ENCODE results near the gene TNFRSF19.

TNFRSF19 gene

GRCh38 chr13:23699271-23699670 lies 129.1 kb downstream of the TNFRSF19 start:
- TF ChIP-seq, protein P1, sequence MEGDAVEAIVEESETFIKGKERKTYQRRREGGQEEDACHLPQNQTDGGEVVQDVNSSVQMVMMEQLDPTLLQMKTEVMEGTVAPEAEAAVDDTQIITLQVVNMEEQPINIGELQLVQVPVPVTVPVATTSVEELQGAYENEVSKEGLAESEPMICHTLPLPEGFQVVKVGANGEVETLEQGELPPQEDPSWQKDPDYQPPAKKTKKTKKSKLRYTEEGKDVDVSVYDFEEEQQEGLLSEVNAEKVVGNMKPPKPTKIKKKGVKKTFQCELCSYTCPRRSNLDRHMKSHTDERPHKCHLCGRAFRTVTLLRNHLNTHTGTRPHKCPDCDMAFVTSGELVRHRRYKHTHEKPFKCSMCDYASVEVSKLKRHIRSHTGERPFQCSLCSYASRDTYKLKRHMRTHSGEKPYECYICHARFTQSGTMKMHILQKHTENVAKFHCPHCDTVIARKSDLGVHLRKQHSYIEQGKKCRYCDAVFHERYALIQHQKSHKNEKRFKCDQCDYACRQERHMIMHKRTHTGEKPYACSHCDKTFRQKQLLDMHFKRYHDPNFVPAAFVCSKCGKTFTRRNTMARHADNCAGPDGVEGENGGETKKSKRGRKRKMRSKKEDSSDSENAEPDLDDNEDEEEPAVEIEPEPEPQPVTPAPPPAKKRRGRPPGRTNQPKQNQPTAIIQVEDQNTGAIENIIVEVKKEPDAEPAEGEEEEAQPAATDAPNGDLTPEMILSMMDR (IDR thresholded peaks at IDR 0.05; ENCODE audit: insufficient read depth, low read length, poor library complexity, severe bottlenecking): no peak
- no peak for DNase-seq (ENCODE audit: extremely low read depth, insufficient read length)
- Histone ChIP-seq H3K27me3 (replicated peaks; ENCODE audit: control insufficient read depth, insufficient read depth, low read length) (no peaks in the 10 kb centered on the region), H3K36me3 (ENCODE audit: control insufficient read depth, insufficient read depth, low read length) (no peaks in the 10 kb centered on the region), H3K4me3 (replicated peaks; ENCODE audit: low read depth, low read length) (no peak overlapping the region)

DNA sequence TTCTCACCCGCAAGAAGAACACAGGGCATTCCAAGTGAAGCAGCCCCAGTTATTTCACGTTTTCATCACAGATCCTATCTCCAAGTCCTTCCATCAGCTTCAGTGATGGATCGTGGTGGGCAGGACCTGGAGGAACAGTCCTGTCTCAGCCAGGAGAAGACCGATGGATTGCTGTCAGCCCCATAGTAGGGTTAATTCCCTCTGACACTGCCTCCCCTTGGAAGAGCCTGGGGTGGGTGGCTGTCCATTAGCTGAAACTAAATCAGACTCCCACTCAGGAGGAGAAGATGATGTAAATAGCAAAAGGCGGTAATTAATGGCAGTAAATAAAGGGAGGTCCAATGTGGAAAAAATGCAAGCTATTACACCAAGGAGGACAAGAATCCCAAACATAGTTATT lies 131.0 kb downstream of the TNFRSF19 start:
- Histone ChIP-seq H3K36me3 (ENCODE audit: control insufficient read depth, insufficient read depth, low read length) (no peaks in the 10 kb centered on the region), H3K27me3 (replicated peaks; ENCODE audit: control insufficient read depth, insufficient read depth, low read length) (no peaks in the 10 kb centered on the region), H3K4me3 (replicated peaks; ENCODE audit: low read depth, low read length) (no peak overlapping the region)
- TF ChIP-seq, protein P1 (IDR thresholded peaks at IDR 0.05; ENCODE audit: insufficient read depth, low read length, poor library complexity, severe bottlenecking): no peak
- no peak for DNase-seq (ENCODE audit: extremely low read depth, insufficient read length)

DNA sequence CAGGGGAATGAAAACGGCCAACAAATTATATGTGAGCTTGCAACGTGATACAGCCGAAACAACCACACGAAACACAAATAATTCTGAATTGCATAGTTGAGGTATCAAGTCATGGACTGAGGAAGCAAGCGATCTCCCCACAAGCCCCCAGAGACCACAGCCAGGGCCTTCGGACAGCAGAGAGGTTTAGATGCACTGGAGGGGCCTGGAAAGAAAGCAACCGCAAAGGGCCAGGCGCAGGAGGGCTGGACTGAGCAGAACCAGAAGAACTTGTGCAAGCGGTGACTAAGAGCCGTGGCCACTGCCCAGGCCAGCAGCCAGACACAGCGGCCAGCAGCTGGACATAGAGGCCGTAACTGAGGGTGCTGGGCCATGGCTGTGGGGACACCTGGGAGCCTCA lies 131.4 kb downstream of the TNFRSF19 start:
- Histone ChIP-seq H3K27me3 (replicated peaks; ENCODE audit: control insufficient read depth, insufficient read depth, low read length) (no peaks in the 10 kb centered on the region), H3K4me3 (replicated peaks; ENCODE audit: low read depth, low read length) (no peak overlapping the region), H3K36me3 (ENCODE audit: control insufficient read depth, insufficient read depth, low read length) (no peaks in the 10 kb centered on the region)
- TF ChIP-seq, protein P1 (IDR thresholded peaks at IDR 0.05; ENCODE audit: insufficient read depth, low read length, poor library complexity, severe bottlenecking): no peak
- no peak for DNase-seq (ENCODE audit: extremely low read depth, insufficient read length)

DNA sequence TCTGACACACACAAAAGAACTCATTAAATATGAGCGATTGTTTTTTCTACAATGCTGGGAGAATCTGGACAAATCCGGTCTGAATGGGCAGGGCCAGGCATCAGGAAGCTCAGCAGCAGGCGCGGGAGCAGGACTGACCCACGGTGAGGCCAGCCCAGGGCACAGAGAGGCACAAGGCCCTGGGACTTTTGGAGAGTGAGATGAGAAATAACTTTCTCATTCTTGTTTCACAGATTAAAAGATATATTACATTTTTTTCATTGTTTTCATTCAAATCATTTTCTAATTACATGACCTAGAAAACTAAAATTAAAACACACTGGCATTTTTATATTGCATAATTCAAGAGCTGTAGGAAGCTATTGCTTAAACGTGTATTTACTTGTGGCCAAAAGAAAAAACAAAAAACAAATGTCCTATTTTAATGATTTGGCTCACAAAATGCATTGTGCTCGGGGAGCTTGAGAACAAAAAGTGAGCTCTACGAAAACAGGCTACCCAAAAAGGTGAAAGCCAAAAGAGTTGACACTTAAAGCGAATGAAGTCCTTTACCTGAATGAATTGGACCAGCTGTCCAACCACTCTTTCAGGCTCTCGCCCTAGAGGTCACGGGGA lies 133.1 kb downstream of the TNFRSF19 start:
- Histone ChIP-seq H3K36me3 (ENCODE audit: control insufficient read depth, insufficient read depth, low read length) (no peaks in the 10 kb centered on the region), H3K27me3 (replicated peaks; ENCODE audit: control insufficient read depth, insufficient read depth, low read length) (no peaks in the 10 kb centered on the region), H3K4me3 (replicated peaks; ENCODE audit: low read depth, low read length) (no peak overlapping the region)
- TF ChIP-seq, protein P1 (IDR thresholded peaks at IDR 0.05; ENCODE audit: insufficient read depth, low read length, poor library complexity, severe bottlenecking): no peak
- DNase-seq (ENCODE audit: extremely low read depth, insufficient read length): no peak

GRCh38 chr13:23705583-23705982 lies 135.4 kb downstream of the TNFRSF19 start:
- H3K4me3 ChIP-seq (replicated peaks; ENCODE audit: low read depth, low read length): no peak overlapping the region
- H3K27me3 ChIP-seq (replicated peaks; ENCODE audit: control insufficient read depth, insufficient read depth, low read length): no peaks in the 10 kb centered on the region
- TF ChIP-seq, protein P1 (IDR thresholded peaks at IDR 0.05; ENCODE audit: insufficient read depth, low read length, poor library complexity, severe bottlenecking): no peak
- no peak for DNase-seq (ENCODE audit: extremely low read depth, insufficient read length)
- no peaks in the 10 kb centered on the region for H3K36me3 ChIP-seq (ENCODE audit: control insufficient read depth, insufficient read depth, low read length)

DNA sequence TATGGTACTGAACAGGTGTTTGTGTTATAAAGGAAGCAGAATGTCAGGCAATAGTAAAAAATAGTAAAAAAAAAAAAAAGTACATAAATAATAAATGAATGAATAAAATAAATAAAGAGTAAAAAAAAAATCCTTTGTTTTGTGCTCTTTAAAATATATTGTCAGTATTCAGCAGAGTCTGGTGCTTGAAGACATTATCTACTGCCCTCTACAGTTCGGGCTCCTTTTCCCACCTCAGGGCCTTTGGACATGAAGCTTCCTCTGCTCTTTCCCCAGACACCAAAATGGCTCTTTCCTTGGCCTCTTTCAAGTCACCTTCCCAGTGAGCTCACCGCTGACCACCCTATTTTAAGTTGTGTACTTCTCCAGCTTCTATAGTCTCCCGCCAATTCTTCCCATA lies 137.5 kb downstream of the TNFRSF19 start:
- TF ChIP-seq, protein P1 (IDR thresholded peaks at IDR 0.05; ENCODE audit: insufficient read depth, low read length, poor library complexity, severe bottlenecking): peak; percentile 49
- no peak overlapping the region for H3K4me3 ChIP-seq (replicated peaks; ENCODE audit: low read depth, low read length)
- no peak for DNase-seq (ENCODE audit: extremely low read depth, insufficient read length)
- no peaks in the 10 kb centered on the region for H3K27me3 ChIP-seq (replicated peaks; ENCODE audit: control insufficient read depth, insufficient read depth, low read length)
- no peaks in the 10 kb centered on the region for H3K36me3 ChIP-seq (ENCODE audit: control insufficient read depth, insufficient read depth, low read length)

Measured in GM06990 (cell line).